DND-41 (cell line): ENCODE measurements around the gene STT3A.

Experiments used
- ATAC-seq: fragments of 200-7000 bp; cut with Tn5 transposase; 3 replicates; pipeline ENCODE4 v1.9.1; 2021; ENCODE audit warnings: low read depth; ENCODE audit not compliant: insufficient read depth
- DNase-seq: peaks from one replicate; pipeline ENCODE4 v3.0.0-alpha.2; 2020
- H2AFZ ChIP-seq: 2 replicates; pipeline ENCODE4 v1.6.0; 2012; ENCODE audit warnings: low read depth, low read length
- H3K27ac ChIP-seq: 2 replicates; pipeline ENCODE4 v1.5.1; 2012; ENCODE audit warnings: low read length, inconsistent platforms
- H3K27me3 ChIP-seq: fragments of 200-600 bp; sonication (generic); 2 replicates; pipeline ENCODE4 v1.6.0; 2012; ENCODE audit warnings: low read length, mild to moderate bottlenecking, inconsistent platforms; ENCODE audit not compliant: insufficient read depth, poor library complexity
- H3K36me3 ChIP-seq: 2 replicates; pipeline ENCODE4 v1.5.1; 2012; ENCODE audit warnings: low read length, inconsistent platforms; ENCODE audit not compliant: insufficient read depth
- H3K4me1 ChIP-seq: 2 replicates; pipeline ENCODE4 v1.5.1; 2012; ENCODE audit warnings: mild to moderate bottlenecking, low read length; ENCODE audit not compliant: insufficient read depth
- H3K4me2 ChIP-seq: 2 replicates; pipeline ENCODE4 v1.6.0; 2012; ENCODE audit warnings: mild to moderate bottlenecking, moderate library complexity, low read length, inconsistent platforms; ENCODE audit not compliant: insufficient read depth
- H3K4me3 ChIP-seq, 2 experiments: fragments of 200-600 bp in 1 of 2; shearing (Covaris generic) in 1 of 2; 2 replicates each; pipeline ENCODE4 v1.5.1; 2012 to 2016; ENCODE audit warnings: inconsistent platforms in 2 of 2, low read length in 2 of 2, mild to moderate bottlenecking in 2 of 2, low read depth in 1 of 2, moderate library complexity in 1 of 2
- H3K79me2 ChIP-seq: 2 replicates; pipeline ENCODE4 v1.6.0; 2012; ENCODE audit warnings: low read length, inconsistent platforms; ENCODE audit not compliant: insufficient read depth
- H3K9ac ChIP-seq: 2 replicates; pipeline ENCODE4 v1.6.0; 2012; ENCODE audit warnings: low read depth, mild to moderate bottlenecking, inconsistent platforms, low read length, moderate library complexity
- H3K9me3 ChIP-seq: 2 replicates; pipeline ENCODE4 v1.5.1; 2012; ENCODE audit warnings: low read length, moderate library complexity, mild to moderate bottlenecking, inconsistent platforms; ENCODE audit not compliant: insufficient read depth, severe bottlenecking
- H4K20me1 ChIP-seq: 2 replicates; pipeline ENCODE4 v1.6.0; 2012; ENCODE audit warnings: low read length; ENCODE audit not compliant: insufficient read depth
- CTCF ChIP-seq: IDR thresholded peaks from 2 replicates; pipeline ENCODE4 v1.5.1; 2012; ENCODE audit warnings: borderline replicate concordance, low read length, moderate library complexity, mild to moderate bottlenecking; ENCODE audit not compliant: poor library complexity, severe bottlenecking; ENCODE audit errors: extremely low read depth
- EZH2 ChIP-seq: IDR thresholded peaks from 3 replicates; pipeline ENCODE4 v1.6.1; 2012; ENCODE audit warnings: borderline replicate concordance, low read depth, mild to moderate bottlenecking, moderate library complexity, low read length, inconsistent platforms; ENCODE audit not compliant: severe bottlenecking

The STT3A gene

GRCh38 chr11:125605417-125605816 lies 12.8 kb downstream of the STT3A start:
- Histone ChIP-seq H3K79me2 (peaks cover 9% of the 10 kb centered on the region; the same call in 1 of the 2 replicates), H3K4me3 (no peak overlapping the region), H3K27me3 (no peaks in the 10 kb centered on the region), H3K4me1 (no peaks in the 10 kb centered on the region), H3K9ac (no peak overlapping the region), H2AFZ (no peak overlapping the region), H3K4me2 (no peak overlapping the region), H3K27ac (no peak overlapping the region), H4K20me1 (no peaks in the 10 kb centered on the region; the same call in 1 of the 2 replicates), H3K9me3 (no peaks in the 10 kb centered on the region), H3K36me3 (peaks cover 99% of the 10 kb centered on the region)
- DNase-seq (no peak), ATAC-seq (no peak)
- no peak for TF ChIP-seq CTCF
- no peak for TF ChIP-seq EZH2

GRCh38 chr11:125609545-125609944 lies 16.9 kb downstream of the STT3A start:
- no peak for DNase-seq
- TF ChIP-seq CTCF (no peak), EZH2 (no peak)
- Histone ChIP-seq H2AFZ (no peak overlapping the region), H3K4me2 (no peak overlapping the region), H3K36me3 (peaks cover 98% of the 10 kb centered on the region), H3K9ac (no peak overlapping the region), H3K27me3 (no peaks in the 10 kb centered on the region), H3K4me3 (no peak overlapping the region), H3K4me1 (no peaks in the 10 kb centered on the region), H3K9me3 (no peaks in the 10 kb centered on the region), H3K79me2 (no peaks in the 10 kb centered on the region), H4K20me1 (no peaks in the 10 kb centered on the region), H3K27ac (no peak overlapping the region)
- no peak for ATAC-seq

- H3K79me2 ChIP-seq = no peaks in the 10 kb centered on the region
- no peaks in the 10 kb centered on the region for H3K27me3 ChIP-seq
- H4K20me1 ChIP-seq = no peaks in the 10 kb centered on the region
- H3K4me1 ChIP-seq = no peaks in the 10 kb centered on the region
- H3K4me2 ChIP-seq = no peak overlapping the region
- DNase-seq (no peak), ATAC-seq (no peak)
- H3K9ac ChIP-seq = no peak overlapping the region
- no peak for TF ChIP-seq CTCF
- TF ChIP-seq EZH2 = no peak
- H3K9me3 ChIP-seq = no peaks in the 10 kb centered on the region
- H2AFZ ChIP-seq = no peak overlapping the region
- no peak overlapping the region for H3K4me3 ChIP-seq
- peaks cover 88% of the 10 kb centered on the region for H3K36me3 ChIP-seq
- no peak overlapping the region for H3K27ac ChIP-seq
Measured at GRCh38 chr11:125618383-125618782, 25.7 kb downstream of the STT3A start.

GRCh38 chr11:125621995-125622394 lies 29.3 kb downstream of the STT3A start:
- Histone ChIP-seq H4K20me1 (peaks cover 7% of the 10 kb centered on the region; the same call in 1 of the 2 replicates), H3K4me1 (peaks cover 19% of the 10 kb centered on the region), H3K27me3 (no peaks in the 10 kb centered on the region), H3K36me3 (peaks cover 58% of the 10 kb centered on the region), H3K4me3 (no peak overlapping the region), H3K4me2 (no peak overlapping the region), H2AFZ (no peak overlapping the region), H3K9ac (no peak overlapping the region), H3K79me2 (peaks cover 29% of the 10 kb centered on the region), H3K27ac (no peak overlapping the region), H3K9me3 (no peaks in the 10 kb centered on the region)
- TF ChIP-seq CTCF = no peak
- no peak for DNase-seq
- ATAC-seq = no peak
